Lung (tissue), 12 donors: ENCODE measurements around the gene UNC13B. TPM values are rescaled to one million over a fixed set of nuclear protein-coding genes. Genes with fewer than 3 reads are reported as not detected.
A peak's percentile ranks its signal among the peaks of the same experiment; 100 is the strongest.
"Not testable (repeated sequence)": the region's sequence is repeated elsewhere in the genome, so short reads cannot be mapped to it uniquely, and the experiment has no call there.

Experiments
- ATAC-seq: fragments of 200-7000 bp; cut with Tn5 transposase; one replicate; pipeline ENCODE4 v1.9.1; 2020; ENCODE audit warnings: moderate number of reproducible peaks; ENCODE audit not compliant: insufficient read depth, low FRiP score
- DNase-seq, 3 donors: peaks; one replicate each; pipeline ENCODE4 v3.0.0-alpha.2; 2013 to 2017
- H3K27ac ChIP-seq, 2 donors: one replicate each; pipeline ENCODE4 v1.5.1; 2013; ENCODE audit warnings: mild to moderate bottlenecking in 2 of 2, moderate library complexity in 2 of 2, control low read depth in 1 of 2, inconsistent platforms in 1 of 2, low read depth in 1 of 2, low read length in 1 of 2
- H3K27me3 ChIP-seq, 3 donors: one replicate each; pipeline ENCODE4 v1.5.1; 2013; ENCODE audit warnings: low read length in 2 of 3; ENCODE audit not compliant: control insufficient read depth in 3 of 3, insufficient read depth in 3 of 3
- H3K36me3 ChIP-seq, 4 donors: one replicate each; pipeline ENCODE4 v1.5.1; 2013; ENCODE audit warnings: low read length in 4 of 4, mild to moderate bottlenecking in 1 of 4, moderate library complexity in 1 of 4; ENCODE audit not compliant: control insufficient read depth in 4 of 4, insufficient read depth in 4 of 4
- H3K4me1 ChIP-seq, 5 donors: one replicate each; pipeline ENCODE4 v1.5.1; 2013; ENCODE audit warnings: low read length in 5 of 5, mild to moderate bottlenecking in 2 of 5, moderate library complexity in 1 of 5; ENCODE audit not compliant: control insufficient read depth in 5 of 5, insufficient read depth in 5 of 5
- H3K4me3 ChIP-seq: one replicate; pipeline ENCODE4 v1.5.1; 2013; ENCODE audit warnings: mild to moderate bottlenecking, control low read depth, moderate library complexity
- H3K9ac ChIP-seq, 2 donors: one replicate each; pipeline ENCODE4 v1.5.1; 2013; ENCODE audit warnings: low read length in 2 of 2, control low read depth in 1 of 2; ENCODE audit not compliant: insufficient read depth in 1 of 2
- H3K9me3 ChIP-seq, 4 donors: one replicate each; pipeline ENCODE4 v1.5.1; 2013; ENCODE audit warnings: low read length in 3 of 4, mild to moderate bottlenecking in 1 of 4, moderate library complexity in 1 of 4; ENCODE audit not compliant: control insufficient read depth in 4 of 4, insufficient read depth in 3 of 4
- WGBS, 2 donors: extraction: QIAGEN DNeasy Blood & Tissue Kit; methylation state at CpG; one replicate each; pipeline ENCODE4 v1.1.7; 2013; 5-methylcytosine and 5-hydroxymethylcytosine counted together
- polyA plus RNA-seq, 2 donors: library from polyadenylated mRNA; stranded (reverse); fragments of 200-250 nt; gene quantifications; one replicate each; pipeline ENCODE4 v1.2.1, GENCODE V29; 2013
- total RNA-seq, 2 donors: library from RNA; depleted of rRNA in 1 of 2; stranded (reverse); fragments of >200 nt in 1 of 2; gene quantifications; one replicate each; pipeline ENCODE4 v1.2.1, GENCODE V29; 2014 to 2021
- TF ChIP-seq, protein P1 (sequence below): IDR thresholded peaks from 2 replicates; pipeline ENCODE4 v1.5.1; 2012; ENCODE audit warnings: mild to moderate bottlenecking; ENCODE audit errors: control extremely low read depth, extremely low read depth
- donor health status: control.
- donor health status: control.
- donor health status: Bipolar disorder and iron deficiency.
- donor health status: healthy.
- donor health status: DM: yes; HTN: yes; CAD: no.

The UNC13B gene
- total and polyA plus RNA-seq, 4 donors, result 25.8 to 102 (median 64.4) TPM

DNA sequence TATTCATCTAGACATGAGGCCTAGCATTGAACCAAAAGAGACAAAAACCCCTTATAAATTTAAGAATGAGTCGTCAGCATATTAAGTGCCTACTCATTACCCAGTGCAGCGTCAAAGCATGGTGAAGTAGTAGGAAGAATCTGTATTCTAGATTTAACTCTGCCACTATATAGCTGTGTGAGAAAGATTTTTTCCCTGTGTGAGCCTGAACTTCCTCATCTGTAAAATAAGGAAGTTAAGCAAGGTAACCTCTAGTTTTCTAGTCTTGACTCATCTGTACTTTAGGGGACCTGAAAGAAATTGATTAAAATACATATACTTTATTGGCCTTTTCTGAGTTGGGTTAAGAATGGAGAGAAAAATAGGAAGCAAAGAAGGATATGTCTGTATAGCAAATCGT, 246.0 kb downstream of the UNC13B start:
- peaks cover 0 to 1% (median 0%) of the 10 kb centered on the region in 4 donors for H3K9me3 ChIP-seq
- no peak overlapping the region for H3K27ac ChIP-seq
- H3K4me1 ChIP-seq, result no peaks in the 10 kb centered on the region
- H3K9ac ChIP-seq, result no peak overlapping the region
- peaks cover 0 to 22% (median under 1%) of the 10 kb centered on the region in 4 donors for H3K36me3 ChIP-seq
- peaks cover 0 to 2% (median 0%) of the 10 kb centered on the region in 3 donors for H3K27me3 ChIP-seq
- ATAC-seq, result no peak
- no peak overlapping the region for H3K4me3 ChIP-seq
- TF ChIP-seq, protein P1, sequence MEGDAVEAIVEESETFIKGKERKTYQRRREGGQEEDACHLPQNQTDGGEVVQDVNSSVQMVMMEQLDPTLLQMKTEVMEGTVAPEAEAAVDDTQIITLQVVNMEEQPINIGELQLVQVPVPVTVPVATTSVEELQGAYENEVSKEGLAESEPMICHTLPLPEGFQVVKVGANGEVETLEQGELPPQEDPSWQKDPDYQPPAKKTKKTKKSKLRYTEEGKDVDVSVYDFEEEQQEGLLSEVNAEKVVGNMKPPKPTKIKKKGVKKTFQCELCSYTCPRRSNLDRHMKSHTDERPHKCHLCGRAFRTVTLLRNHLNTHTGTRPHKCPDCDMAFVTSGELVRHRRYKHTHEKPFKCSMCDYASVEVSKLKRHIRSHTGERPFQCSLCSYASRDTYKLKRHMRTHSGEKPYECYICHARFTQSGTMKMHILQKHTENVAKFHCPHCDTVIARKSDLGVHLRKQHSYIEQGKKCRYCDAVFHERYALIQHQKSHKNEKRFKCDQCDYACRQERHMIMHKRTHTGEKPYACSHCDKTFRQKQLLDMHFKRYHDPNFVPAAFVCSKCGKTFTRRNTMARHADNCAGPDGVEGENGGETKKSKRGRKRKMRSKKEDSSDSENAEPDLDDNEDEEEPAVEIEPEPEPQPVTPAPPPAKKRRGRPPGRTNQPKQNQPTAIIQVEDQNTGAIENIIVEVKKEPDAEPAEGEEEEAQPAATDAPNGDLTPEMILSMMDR, result no peak
- WGBS, 2 donors, result 41 to 61% methylated on average over 3 of the region's 3 CpGs
- DNase-seq, result no peak

DNA sequence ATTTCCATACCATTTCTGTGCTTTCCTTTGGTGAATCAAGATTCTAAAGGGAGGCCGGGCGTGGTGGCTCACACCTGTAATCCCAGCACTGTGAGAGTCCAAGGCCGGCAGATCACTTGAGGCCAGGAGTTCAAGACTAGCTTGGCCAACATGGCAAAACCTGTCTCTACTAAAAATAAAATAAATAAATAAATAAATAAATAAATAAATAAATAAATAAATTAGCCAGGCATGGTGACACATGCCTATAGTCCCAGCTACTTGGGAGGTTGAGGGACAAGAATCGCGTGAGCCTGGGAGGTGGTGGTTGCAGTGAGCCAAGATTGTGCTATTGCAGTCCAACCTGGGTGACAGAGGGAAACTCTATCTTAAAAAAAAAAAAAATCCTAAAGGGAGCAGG, 247.6 kb downstream of the UNC13B start:
- DNase-seq, H3K4me1 ChIP-seq, H3K9me3 ChIP-seq, H3K27me3 ChIP-seq, H3K36me3 ChIP-seq, H3K27ac ChIP-seq, ATAC-seq, H3K4me3 ChIP-seq, H3K9ac ChIP-seq: not testable (repeated sequence)
- WGBS, 2 donors, result 94 to 98% methylated on average over 5 of the region's 5 CpGs

DNA sequence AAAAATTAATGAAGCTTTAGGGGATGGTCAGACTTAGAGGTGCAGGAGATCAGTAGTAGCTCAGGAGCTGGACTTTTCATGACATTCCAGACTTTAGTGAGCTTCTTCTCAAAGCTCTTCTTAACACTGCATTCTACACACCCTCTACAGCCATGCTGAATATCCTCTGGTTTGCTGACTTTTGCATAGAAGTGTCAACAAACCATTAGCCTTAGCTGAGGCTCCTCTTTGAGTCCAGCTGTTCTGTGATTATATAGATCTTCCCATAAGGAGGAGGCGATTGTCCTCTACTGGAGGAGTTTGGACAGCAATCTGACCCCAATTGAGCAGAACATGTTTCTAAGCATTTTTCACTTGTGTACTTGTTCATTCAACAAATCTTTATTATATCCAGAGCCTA, 253.1 kb downstream of the UNC13B start:
- TF ChIP-seq, protein P1, result no peak
- H3K27me3 ChIP-seq, result no peaks in the 10 kb centered on the region
- WGBS, 2 donors, result 80 to 81% methylated on average over 1 of the region's 1 CpG
- peak in 1 of 3 donors; percentile 3 for DNase-seq
- no peak overlapping the region for H3K4me3 ChIP-seq
- no peak overlapping the region for H3K9ac ChIP-seq
- H3K36me3 ChIP-seq, result peaks cover 0 to 3% (median 0%) of the 10 kb centered on the region in 4 donors
- no peaks in the 10 kb centered on the region for H3K4me1 ChIP-seq
- no peak overlapping the region for H3K27ac ChIP-seq
- no peak for ATAC-seq
- peaks cover 0 to 3% (median 0%) of the 10 kb centered on the region in 4 donors for H3K9me3 ChIP-seq

DNA sequence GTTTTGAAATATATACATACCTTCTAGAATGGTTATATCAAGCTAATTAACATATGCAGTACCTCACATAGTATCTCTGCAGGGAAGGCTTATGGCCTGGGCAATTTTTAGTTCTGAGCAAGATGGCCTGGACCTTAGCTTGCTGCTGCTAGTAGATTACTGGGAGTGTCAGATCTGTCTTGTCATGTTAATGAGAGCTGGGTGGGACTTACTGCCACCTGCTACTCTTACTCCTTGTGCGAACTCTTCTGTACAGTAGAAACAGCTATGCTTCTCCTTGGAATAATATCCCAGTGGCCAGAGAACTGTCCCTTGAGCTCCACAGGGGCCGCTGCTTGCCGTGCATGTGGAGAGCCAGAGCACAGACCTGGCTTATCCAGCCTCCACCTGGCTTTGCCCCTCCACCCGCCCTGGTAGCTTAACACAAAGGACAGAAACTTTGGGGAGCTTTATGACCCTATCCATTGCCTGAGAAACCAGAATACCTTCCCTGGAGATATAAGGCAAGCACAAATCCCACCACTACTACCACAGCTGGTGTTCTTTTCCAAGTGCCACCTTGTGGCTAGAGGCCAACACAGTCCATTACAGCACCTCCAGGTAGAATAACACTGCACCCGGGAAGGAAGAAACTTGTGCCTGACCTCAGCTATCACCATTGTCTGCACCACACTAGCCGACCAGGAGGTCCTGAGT, 253.7 kb downstream of the UNC13B start:
- Histone ChIP-seq H3K36me3 (peaks cover 0 to 3% (median 0%) of the 10 kb centered on the region in 4 donors), H3K27ac (no peak overlapping the region), H3K4me3 (no peak overlapping the region), H3K9ac (no peak overlapping the region), H3K9me3 (peaks cover 0 to 3% (median 0%) of the 10 kb centered on the region in 4 donors), H3K27me3 (no peaks in the 10 kb centered on the region), H3K4me1 (no peaks in the 10 kb centered on the region)
- DNase-seq (no peak), ATAC-seq (no peak)
- TF ChIP-seq, protein P1, result no peak
- 83% methylated on average over 6 of the region's 6 CpGs for WGBS, 2 donors
